ES-I3 (cell line): Measurements from ENCODE around the gene RPP21.

Experiments used
- H3K36me3 ChIP-seq: 2 replicates; pipeline ENCODE4 v1.6.1; 2013; ENCODE audit warnings: mild to moderate bottlenecking, low read length, control low read depth, moderate library complexity; ENCODE audit not compliant: insufficient read depth
- H3K4me1 ChIP-seq: 2 replicates; pipeline ENCODE4 v1.6.1; 2013; ENCODE audit warnings: mild to moderate bottlenecking, control low read depth, low read length; ENCODE audit not compliant: insufficient read depth
- H3K9ac ChIP-seq: 2 replicates; pipeline ENCODE4 v1.6.1; 2013; ENCODE audit warnings: low read depth, mild to moderate bottlenecking, low read length, moderate library complexity
- H3K9me3 ChIP-seq: 2 replicates; pipeline ENCODE4 v1.6.1; 2013; ENCODE audit warnings: mild to moderate bottlenecking, low read length, moderate library complexity; ENCODE audit not compliant: control insufficient read depth, insufficient read depth

Gene RPP21

GRCh38 chr6:30344868-30345671, at the start of gene RPP21:
Gene RPP21 (plus strand): TSS chr6:30345156. CDS start chr6:30345172, 16 bp downstream.
- H3K9ac ChIP-seq, result peak within 1 kb of the TSS; percentile 96
- no peaks in the 10 kb centered on the region for H3K4me1 ChIP-seq
- H3K36me3 ChIP-seq, result peaks cover 6% of the 10 kb centered on the region
- no peaks in the 10 kb centered on the region for H3K9me3 ChIP-seq

GRCh38 chr6:30295837-30296236, 49.1 kb upstream of the RPP21 start:
- Histone ChIP-seq H3K9ac (no peak overlapping the region), H3K4me1 (no peaks in the 10 kb centered on the region), H3K36me3 (peaks cover 31% of the 10 kb centered on the region), H3K9me3 (peaks cover 18% of the 10 kb centered on the region)

GRCh38 chr6:30304002-30304401, 41.0 kb upstream of the RPP21 start:
- Histone ChIP-seq H3K9me3 (peaks cover 35% of the 10 kb centered on the region), H3K36me3 (peaks cover 19% of the 10 kb centered on the region), H3K9ac (no peak overlapping the region), H3K4me1 (no peaks in the 10 kb centered on the region)

GRCh38 chr6:30311101-30311500, 33.9 kb upstream of the RPP21 start:
- Histone ChIP-seq H3K4me1 (no peaks in the 10 kb centered on the region), H3K9me3 (peaks cover 3% of the 10 kb centered on the region; the same call in 1 of the 2 replicates), H3K9ac (no peak overlapping the region), H3K36me3 (peaks cover 13% of the 10 kb centered on the region)

GRCh38 chr6:30311671-30312070, 33.3 kb upstream of the RPP21 start:
- no peak overlapping the region for H3K9ac ChIP-seq
- H3K36me3 ChIP-seq, result peaks cover 13% of the 10 kb centered on the region
- no peaks in the 10 kb centered on the region for H3K9me3 ChIP-seq
- no peaks in the 10 kb centered on the region for H3K4me1 ChIP-seq

GRCh38 chr6:30312266-30312665, 32.7 kb upstream of the RPP21 start:
- no peaks in the 10 kb centered on the region for H3K9me3 ChIP-seq
- H3K4me1 ChIP-seq, result no peaks in the 10 kb centered on the region
- H3K36me3 ChIP-seq, result peaks cover 13% of the 10 kb centered on the region
- H3K9ac ChIP-seq, result no peak overlapping the region

GRCh38 chr6:30312676-30313321, 32.2 kb upstream of the RPP21 start:
- H3K9ac ChIP-seq, result no peak overlapping the region
- H3K36me3 ChIP-seq, result peaks cover 13% of the 10 kb centered on the region
- no peaks in the 10 kb centered on the region for H3K9me3 ChIP-seq
- no peaks in the 10 kb centered on the region for H3K4me1 ChIP-seq

GRCh38 chr6:30315156-30315555, 29.8 kb upstream of the RPP21 start:
- peaks cover 5% of the 10 kb centered on the region for H3K36me3 ChIP-seq

GRCh38 chr6:30317913-30318589, 26.9 kb upstream of the RPP21 start:
- H3K9ac ChIP-seq, result no peak overlapping the region
- peaks cover 5% of the 10 kb centered on the region for H3K36me3 ChIP-seq
- peaks cover 31% of the 10 kb centered on the region for H3K4me1 ChIP-seq
- no peaks in the 10 kb centered on the region for H3K9me3 ChIP-seq

More at GRCh38 chr6:30315156-30315555, 29.8 kb upstream of the RPP21 start:
- H3K9me3 ChIP-seq, result no peaks in the 10 kb centered on the region
- H3K9ac ChIP-seq, result no peak overlapping the region
- H3K4me1 ChIP-seq, result 0 out of 2 replicates have a peak, but pooled peaks cover 8% of the 10 kb centered on the region

GRCh38 chr6:30319146-30319835, 25.7 kb upstream of the RPP21 start:
- H3K36me3 ChIP-seq, result no peaks in the 10 kb centered on the region; the same call in 1 of the 2 replicates
- H3K9ac ChIP-seq, result no peak overlapping the region
- H3K4me1 ChIP-seq, result peaks cover 35% of the 10 kb centered on the region
- no peaks in the 10 kb centered on the region for H3K9me3 ChIP-seq

- Histone ChIP-seq H3K9me3 (no peaks in the 10 kb centered on the region), H3K9ac (no peak overlapping the region), H3K36me3 (no peaks in the 10 kb centered on the region), H3K4me1 (peaks cover 35% of the 10 kb centered on the region)
Measured at GRCh38 chr6:30321692-30322388, 23.1 kb upstream of the RPP21 start.

GRCh38 chr6:30322527-30323501, 22.1 kb upstream of the RPP21 start:
- Histone ChIP-seq H3K9me3 (no peaks in the 10 kb centered on the region), H3K36me3 (no peaks in the 10 kb centered on the region), H3K4me1 (peaks cover 35% of the 10 kb centered on the region), H3K9ac (no peak overlapping the region)

- no peaks in the 10 kb centered on the region for H3K9me3 ChIP-seq
- no peak overlapping the region for H3K9ac ChIP-seq
- peaks cover 35% of the 10 kb centered on the region for H3K4me1 ChIP-seq
- H3K36me3 ChIP-seq, result no peaks in the 10 kb centered on the region
Measured at GRCh38 chr6:30323806-30324205, 21.1 kb upstream of the RPP21 start.
